ENCODE data around the gene ATP8A1. TPM values are rescaled to one million over a fixed set of nuclear protein-coding genes. Genes with fewer than 3 reads are reported as not detected.

Gene ATP8A1
- total and polyA plus RNA-seq, 2 of the 8 experiments (the other 6 are each of a cell fraction or from before 2014, with no cell fraction given): 3.7 to 14.9 TPM

DNA sequence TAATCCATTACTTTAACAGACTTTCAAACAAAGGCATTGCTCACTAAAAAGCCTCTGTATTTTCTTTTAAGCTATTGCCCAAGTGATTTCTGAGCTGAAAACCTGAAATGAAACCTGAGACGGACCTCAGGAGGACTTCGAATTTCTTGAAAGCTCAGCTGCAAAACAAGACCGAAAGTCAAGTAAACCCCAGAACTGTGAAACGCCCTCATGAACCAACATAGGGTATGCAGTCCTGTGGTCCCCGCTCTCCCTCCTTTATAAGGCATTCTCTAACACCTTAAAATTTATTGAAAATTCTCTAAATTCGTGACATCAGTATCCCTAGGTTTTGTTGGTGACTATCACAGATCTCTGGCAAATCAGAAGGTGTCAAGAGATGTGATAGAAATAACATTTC lies 167.8 kb downstream of the ATP8A1 start:
- H2BK15ac ChIP-seq (ENCODE audit: low read length): no peak overlapping the region
- no peaks in the 10 kb centered on the region for H3K27me3 ChIP-seq (replicated peaks in 1 of 4; ENCODE audit: control insufficient read depth in 3 of 4, extremely low read depth in 1 of 4, insufficient read depth in 3 of 4, low read length in 3 of 4)
- H3K4me3 ChIP-seq (ENCODE audit: extremely low read depth in 1 of 4, insufficient read depth in 2 of 4, low read depth in 3 of 4, low read length in 4 of 4): no peak overlapping the region; a peak in 1 of 8 replicates
- no peak overlapping the region for H2AFZ ChIP-seq (ENCODE audit: low read length)
- POLR2A ChIA-PET (ENCODE audit: partially characterized antibody): interaction anchor here (1.6 kb wide), 1 partner anchor 9 kb away, joined by 4 read pairs; no protein-coding TSS in a partner anchor
- peaks cover 1 to 24% (median 13%) of the 10 kb centered on the region in 4 experiments; a peak in 6 of 7 replicates for H3K4me1 ChIP-seq (replicated peaks in 1 of 4; ENCODE audit: control insufficient read depth in 3 of 4, insufficient read depth in 4 of 4, low read length in 3 of 4)
- H4K20me1 ChIP-seq (replicated peaks in 1 of 2; ENCODE audit: control insufficient read depth in 1 of 2, insufficient read depth in 2 of 2, low read length in 2 of 2): no peaks in the 10 kb centered on the region
- no peak overlapping the region for H4K5ac ChIP-seq (ENCODE audit: insufficient read length, low read depth, low read length)
- H3K79me1 ChIP-seq (ENCODE audit: low read depth, low read length): no peaks in the 10 kb centered on the region
- no peak overlapping the region for H3K14ac ChIP-seq (ENCODE audit: insufficient read length)
- no peak overlapping the region for H3K56ac ChIP-seq (replicated peaks; ENCODE audit: insufficient read length, low read depth, low read length)
- H4K8ac ChIP-seq (ENCODE audit: extremely low read depth, insufficient read depth, low read length): no peak overlapping the region
- no peak overlapping the region for H2BK20ac ChIP-seq (ENCODE audit: low read length)
- H2BK5ac ChIP-seq (ENCODE audit: low read depth, low read length): peak overlapping the region; percentile 6; the same call in 1 of the 2 replicates
- H3K9ac ChIP-seq (replicated peaks in 1 of 4; ENCODE audit: extremely low read depth in 1 of 4, low read depth in 3 of 4, low read length in 3 of 4): no peak overlapping the region
- no peak overlapping the region for H3K18ac ChIP-seq (ENCODE audit: extremely low read depth, low read length)
- H3K79me2 ChIP-seq (ENCODE audit: control insufficient read depth in 1 of 2, insufficient read depth in 2 of 2, low read length in 2 of 2): no peaks in the 10 kb centered on the region
- no peak overlapping the region for H3K23ac ChIP-seq (ENCODE audit: insufficient read length)
- WGBS, 2 experiments (ENCODE audit: extremely low coverage in 1 of 2, insufficient coverage in 1 of 2, insufficient read length in 1 of 2, insufficient replicate concordance in 2 of 2, low coverage in 1 of 2, low lambda C conversion rate in 2 of 2, missing lambda C conversion rate in 1 of 2): 62% methylated on average over 6 of the region's 6 CpGs; no CpG with 5 or more reads in 1 of the 2 experiments
- peak overlapping the region; percentile 39 for H4K91ac ChIP-seq (replicated peaks; ENCODE audit: insufficient read length, low read length)
- FAIRE-seq: no peak
- no peak overlapping the region for H3K4ac ChIP-seq (replicated peaks; ENCODE audit: insufficient read length, low read depth, low read length)
- H3K4me2 ChIP-seq (ENCODE audit: insufficient read depth in 1 of 2, low read depth in 2 of 2, low read length in 2 of 2): 0 out of 4 replicates have a peak overlapping the region, but pooled peaks of 1 of the 2 experiments have one; percentile 20
- H3K9me3 ChIP-seq (ENCODE audit: insufficient read depth in 2 of 2, low read depth in 1 of 2, low read length in 1 of 2): no peaks in the 10 kb centered on the region
- H3K23me2 ChIP-seq (ENCODE audit: low read depth, low read length): no peaks in the 10 kb centered on the region
- peak overlapping the region; percentile 50 for H2BK120ac ChIP-seq (replicated peaks; ENCODE audit: low read depth, low read length)
- DNase-seq (ENCODE audit: low read depth in 1 of 2, low spot score in 2 of 2): no peak
- CTCF ChIA-PET (ENCODE audit: partially characterized antibody): interaction anchor here (0.8 to 1.6 kb wide), 5 partner anchors 9 to 117 kb away, joined by 3 to 4 read pairs (median 4); no protein-coding TSS in a partner anchor
- no peak overlapping the region for H3K27ac ChIP-seq (ENCODE audit: low read depth, low read length)
- no peak overlapping the region for H2BK12ac ChIP-seq (ENCODE audit: low read depth, low read length)
- H2AK5ac ChIP-seq (ENCODE audit: low read depth, low read length): no peak overlapping the region
- no peaks in the 10 kb centered on the region for H3K36me3 ChIP-seq (ENCODE audit: control insufficient read depth in 2 of 4, insufficient read depth in 4 of 4, low read length in 3 of 4)
- TF ChIP-seq RFX5 (IDR thresholded peaks at IDR 0.05; ENCODE audit: borderline replicate concordance, low read depth, low read length) (no peak), TBP (IDR thresholded peaks at IDR 0.05; ENCODE audit: low read depth, low read length) (no peak), JUN (IDR thresholded peaks at IDR 0.05; ENCODE audit: low read depth, low read length) (no peak), EZH2 (IDR thresholded peaks at IDR 0.05; ENCODE audit: low read depth, low read length, severe bottlenecking) (no peak), ZNF274 (IDR thresholded peaks at IDR 0.05; ENCODE audit: borderline replicate concordance, extremely low read depth, low read length) (no peak), CHD1 (IDR thresholded peaks at IDR 0.05; ENCODE audit: low read depth, low read length) (no peak), POLR2A (IDR thresholded peaks at IDR 0.05; ENCODE audit: control extremely low read depth in 1 of 2, low read depth in 2 of 2, low read length in 2 of 2) (no peak), KDM4A (IDR thresholded peaks at IDR 0.05; ENCODE audit: low read depth, low read length, severe bottlenecking) (no peak), BACH1 (IDR thresholded peaks at IDR 0.05; ENCODE audit: low read length) (no peak), EP300 (IDR thresholded peaks at IDR 0.05; ENCODE audit: borderline replicate concordance in 1 of 2, low read depth in 2 of 2, low read length in 2 of 2) (no peak), POU5F1 (IDR thresholded peaks at IDR 0.05; ENCODE audit: low read depth, low read length) (no peak)
- TF ChIP-seq, protein P1, sequence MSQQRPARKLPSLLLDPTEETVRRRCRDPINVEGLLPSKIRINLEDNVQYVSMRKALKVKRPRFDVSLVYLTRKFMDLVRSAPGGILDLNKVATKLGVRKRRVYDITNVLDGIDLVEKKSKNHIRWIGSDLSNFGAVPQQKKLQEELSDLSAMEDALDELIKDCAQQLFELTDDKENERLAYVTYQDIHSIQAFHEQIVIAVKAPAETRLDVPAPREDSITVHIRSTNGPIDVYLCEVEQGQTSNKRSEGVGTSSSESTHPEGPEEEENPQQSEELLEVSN (IDR thresholded peaks at IDR 0.05): no peak
- TF ChIP-seq, protein P2, sequence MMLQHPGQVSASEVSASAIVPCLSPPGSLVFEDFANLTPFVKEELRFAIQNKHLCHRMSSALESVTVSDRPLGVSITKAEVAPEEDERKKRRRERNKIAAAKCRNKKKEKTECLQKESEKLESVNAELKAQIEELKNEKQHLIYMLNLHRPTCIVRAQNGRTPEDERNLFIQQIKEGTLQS (IDR thresholded peaks at IDR 0.05; ENCODE audit: insufficient read depth, low read depth, low read length): no peak
